GM18867 (cell line): ENCODE data around the gene SPTAN1.

Source experiments
- ATAC-seq: cut with Tn5 transposase; IDR thresholded peaks from one replicate; pipeline ENCODE4 v1.9.1; 2021; ENCODE audit warnings: mild to moderate bottlenecking, moderate library complexity; ENCODE audit not compliant: unreplicated experiment

SPTAN1 gene

DNA sequence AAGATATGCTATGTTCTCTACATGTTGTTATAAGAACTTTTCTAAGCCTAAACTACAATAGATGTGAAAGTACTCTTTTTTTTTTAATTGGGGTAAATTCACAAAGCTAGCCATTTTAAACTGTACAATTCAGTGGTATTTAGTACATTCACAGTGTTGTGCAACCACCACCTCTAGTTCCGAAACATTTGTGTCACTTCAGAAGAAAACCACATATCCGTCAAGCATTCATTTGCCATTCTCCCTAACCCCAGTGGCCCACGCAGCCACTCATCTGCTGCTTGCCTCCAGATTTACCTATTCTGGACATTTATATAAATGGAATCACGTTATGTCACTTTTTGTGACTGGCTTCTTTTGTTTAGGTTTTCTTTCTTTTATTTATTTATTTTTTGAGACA, 43.1 kb downstream of the SPTAN1 start:
- no peak for ATAC-seq

DNA sequence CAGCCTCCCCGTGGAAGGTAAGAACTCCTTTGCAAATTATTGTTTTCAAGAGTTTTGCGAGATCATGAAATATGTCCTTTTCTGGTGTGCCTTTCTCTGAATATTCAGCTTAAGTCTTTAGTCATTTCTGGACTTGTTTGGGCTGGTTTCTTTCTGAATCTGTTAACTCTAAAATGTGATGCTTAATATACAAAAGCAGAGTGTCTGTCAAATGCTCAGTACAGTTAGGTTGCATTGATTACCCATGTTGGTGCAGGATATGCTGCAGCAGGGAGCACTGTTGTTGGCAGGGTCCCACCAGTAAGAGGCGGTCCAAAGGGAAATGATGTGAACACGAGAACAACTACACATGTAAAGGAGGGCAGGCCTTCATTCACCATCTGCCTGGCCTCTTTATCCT, 47.7 kb downstream of the SPTAN1 start:
- no peak for ATAC-seq

DNA sequence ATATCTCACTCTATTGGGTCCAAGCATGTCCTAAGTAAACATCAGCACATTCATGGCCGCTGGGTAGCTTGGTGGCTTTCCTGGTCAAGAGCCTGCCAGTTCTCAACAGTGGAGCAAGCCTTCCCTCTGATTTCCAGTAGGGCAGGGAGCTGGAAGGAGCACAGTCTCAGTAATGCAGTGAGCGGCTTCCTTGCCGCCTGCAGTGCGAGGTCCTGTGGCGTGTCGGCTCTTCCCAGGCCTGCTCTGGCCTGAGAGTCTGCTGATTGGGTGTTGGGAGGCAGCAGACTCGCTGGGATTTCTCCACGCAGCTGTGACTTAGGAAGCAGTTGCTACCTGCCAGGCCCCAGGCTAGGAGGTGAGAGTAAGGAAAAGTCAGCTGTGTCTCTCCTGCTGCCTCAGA, 51.3 kb downstream of the SPTAN1 start:
- ATAC-seq = no peak

DNA sequence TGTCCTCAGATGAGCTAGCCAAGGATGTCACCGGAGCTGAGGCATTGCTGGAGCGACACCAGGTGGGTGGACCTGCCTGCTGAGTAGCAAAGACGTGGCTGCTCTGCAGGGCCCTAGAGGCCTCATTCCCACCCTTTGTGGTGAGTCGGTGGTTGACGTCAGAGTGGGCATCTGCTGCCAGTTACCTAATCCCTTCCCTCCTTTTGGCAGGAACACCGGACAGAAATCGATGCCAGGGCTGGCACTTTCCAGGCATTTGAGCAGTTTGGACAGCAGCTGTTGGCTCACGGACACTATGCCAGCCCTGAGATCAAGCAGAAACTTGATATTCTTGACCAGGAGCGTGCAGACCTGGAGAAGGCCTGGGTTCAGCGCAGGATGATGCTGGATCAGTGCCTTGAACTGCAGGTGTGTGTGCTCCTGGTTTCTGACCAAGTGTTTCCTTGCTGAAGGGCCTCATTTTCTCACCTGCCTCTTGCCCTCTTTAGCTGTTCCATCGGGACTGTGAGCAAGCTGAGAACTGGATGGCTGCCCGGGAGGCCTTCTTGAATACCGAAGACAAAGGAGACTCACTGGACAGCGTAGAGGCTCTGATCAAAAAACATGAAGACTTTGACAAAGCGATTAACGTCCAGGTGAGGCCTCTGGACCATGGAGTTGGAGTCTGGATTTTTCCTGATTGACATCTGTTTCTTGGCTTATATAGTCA, 55.4 kb downstream of the SPTAN1 start:
- ATAC-seq = no peak

DNA sequence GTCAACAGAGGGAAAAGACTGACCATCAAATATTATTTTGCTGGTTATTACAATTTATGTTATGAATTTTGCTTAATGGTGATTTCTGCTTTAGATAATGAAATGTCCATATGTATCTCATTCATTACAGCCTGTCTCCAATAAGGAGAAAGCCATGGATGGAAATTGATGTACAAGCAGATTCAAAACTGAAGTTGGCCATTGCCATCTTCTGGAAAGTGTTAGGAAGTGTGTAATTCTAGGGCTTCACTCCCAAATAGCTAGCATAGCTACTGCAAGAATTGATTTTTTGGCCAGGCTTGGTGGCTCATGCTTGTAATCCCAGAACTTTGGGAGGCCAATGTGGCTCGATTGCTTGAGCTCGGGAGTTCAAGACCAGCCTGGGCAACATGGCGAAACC, 58.5 kb downstream of the SPTAN1 start:
- no peak for ATAC-seq

DNA sequence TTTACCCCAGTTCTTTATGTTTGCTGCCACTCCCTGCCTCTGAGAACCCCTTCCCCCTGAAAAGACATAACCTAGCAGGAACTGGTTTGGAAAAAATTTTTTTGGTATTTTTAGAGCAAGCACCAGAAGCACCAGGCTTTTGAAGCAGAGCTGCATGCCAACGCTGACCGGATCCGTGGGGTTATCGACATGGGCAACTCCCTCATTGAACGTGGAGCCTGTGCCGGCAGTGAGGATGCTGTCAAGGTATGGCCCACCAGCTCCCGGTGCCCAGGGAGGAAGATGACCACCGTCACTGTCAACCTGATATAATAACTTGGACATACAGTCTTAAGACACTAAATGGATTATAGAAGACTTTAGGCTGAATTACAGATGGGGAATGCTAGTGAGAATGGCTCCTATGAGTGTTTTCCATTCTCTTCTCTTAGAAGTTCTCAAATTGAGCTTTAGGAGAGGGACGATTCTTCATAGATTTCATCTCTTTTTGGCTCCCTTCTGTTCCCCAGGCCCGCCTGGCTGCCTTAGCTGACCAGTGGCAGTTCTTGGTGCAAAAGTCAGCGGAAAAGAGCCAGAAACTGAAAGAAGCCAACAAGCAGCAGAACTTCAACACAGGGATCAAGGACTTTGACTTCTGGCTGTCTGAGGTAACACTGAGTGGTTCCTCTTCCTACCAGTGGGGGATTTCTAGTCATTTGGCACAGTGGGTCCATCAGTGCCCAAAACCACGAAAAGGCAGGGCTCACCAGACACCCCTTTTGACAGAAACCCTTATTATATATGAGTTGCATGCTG, 59.4 kb downstream of the SPTAN1 start:
- no peak for ATAC-seq

DNA sequence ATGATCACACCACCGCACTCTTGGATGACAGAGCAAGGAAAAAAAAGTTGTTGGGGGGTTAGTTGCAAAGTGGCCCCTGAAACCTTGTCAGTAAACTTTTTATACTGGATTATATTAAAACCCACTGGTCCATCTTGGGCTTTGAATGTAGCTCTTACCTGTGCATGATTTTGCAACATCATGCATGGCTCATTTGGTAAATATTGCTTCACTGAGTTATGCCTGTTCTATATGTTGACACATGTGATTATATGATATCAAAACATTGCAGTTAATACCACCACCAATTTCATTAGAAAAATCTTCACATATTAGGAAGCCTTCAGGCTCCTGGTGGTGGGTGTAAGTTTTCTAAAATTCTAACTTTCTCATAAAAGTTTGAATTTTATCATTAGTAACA, 62.3 kb downstream of the SPTAN1 start:
- ATAC-seq = no peak

DNA sequence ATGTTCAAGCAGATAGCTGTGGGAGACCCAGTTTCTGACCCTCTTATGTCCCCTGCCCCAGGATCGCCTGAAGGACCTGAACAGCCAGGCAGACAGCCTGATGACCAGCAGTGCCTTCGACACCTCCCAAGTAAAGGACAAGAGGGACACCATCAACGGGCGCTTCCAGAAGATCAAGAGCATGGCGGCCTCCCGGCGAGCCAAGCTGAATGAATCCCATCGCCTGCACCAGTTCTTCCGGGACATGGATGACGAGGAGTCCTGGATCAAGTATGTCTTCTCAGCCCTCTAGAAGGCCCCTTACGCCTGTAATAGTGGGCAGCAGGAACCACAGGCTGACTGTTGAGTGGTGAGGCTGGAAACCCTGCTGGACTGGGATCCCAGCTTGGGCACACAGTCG, 63.2 kb downstream of the SPTAN1 start:
- ATAC-seq = no peak

DNA sequence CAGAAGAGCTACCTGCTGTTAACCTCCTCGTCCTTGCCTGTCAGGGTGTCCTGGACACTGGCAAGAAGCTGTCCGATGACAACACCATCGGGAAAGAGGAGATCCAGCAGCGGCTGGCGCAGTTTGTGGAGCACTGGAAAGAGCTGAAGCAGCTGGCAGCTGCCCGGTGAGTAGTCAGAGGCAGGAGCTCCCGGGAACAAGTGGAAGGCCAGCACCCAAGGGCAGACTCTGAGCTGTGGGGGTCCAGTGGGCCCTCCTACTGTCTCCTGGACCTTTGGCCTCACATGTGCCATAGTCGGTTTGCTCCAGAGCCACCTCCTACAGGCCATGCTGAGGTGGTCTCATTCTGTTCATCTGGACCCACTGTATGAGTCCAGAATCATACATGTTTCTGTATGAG, 65.6 kb downstream of the SPTAN1 start:
- ATAC-seq = no peak

DNA sequence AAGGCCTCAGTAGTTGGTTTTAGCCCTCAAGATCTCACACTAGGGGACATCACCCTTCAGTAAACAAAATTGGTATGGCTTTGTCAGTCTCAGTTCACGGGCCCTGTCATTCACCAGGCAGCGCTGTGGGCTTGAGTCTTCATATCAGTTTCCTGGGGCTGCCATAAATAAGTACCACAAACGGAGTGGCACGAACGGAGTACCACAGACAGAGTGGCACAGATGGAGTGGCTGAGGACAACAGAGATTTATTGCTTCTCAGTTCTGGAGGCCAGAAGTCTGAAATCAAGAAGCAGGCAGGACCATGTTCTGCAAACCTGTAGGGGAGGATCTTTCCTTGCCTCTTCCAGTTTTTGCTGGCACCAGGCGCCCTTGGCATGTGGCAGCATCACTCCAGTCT, 66.7 kb downstream of the SPTAN1 start:
- ATAC-seq = no peak

DNA sequence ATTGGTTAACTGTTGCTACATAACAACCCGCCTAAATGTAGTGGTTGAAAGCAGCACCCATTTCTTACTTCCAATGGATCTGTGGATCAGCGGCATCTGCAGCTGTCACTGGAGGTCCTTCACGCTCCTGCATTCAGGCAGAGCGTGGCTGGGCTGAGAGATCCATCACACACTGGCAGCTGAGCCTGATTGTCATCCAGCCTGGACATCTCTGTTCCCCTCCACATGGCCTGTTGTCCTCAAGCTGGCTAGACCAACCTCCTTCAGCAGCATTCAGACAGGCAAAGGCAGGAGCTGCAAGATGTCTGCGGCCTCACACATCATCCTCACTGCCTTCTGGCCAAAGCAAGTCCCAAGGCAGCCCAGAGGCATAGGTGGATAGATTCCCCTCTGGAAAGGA, 67.4 kb downstream of the SPTAN1 start:
- no peak for ATAC-seq

DNA sequence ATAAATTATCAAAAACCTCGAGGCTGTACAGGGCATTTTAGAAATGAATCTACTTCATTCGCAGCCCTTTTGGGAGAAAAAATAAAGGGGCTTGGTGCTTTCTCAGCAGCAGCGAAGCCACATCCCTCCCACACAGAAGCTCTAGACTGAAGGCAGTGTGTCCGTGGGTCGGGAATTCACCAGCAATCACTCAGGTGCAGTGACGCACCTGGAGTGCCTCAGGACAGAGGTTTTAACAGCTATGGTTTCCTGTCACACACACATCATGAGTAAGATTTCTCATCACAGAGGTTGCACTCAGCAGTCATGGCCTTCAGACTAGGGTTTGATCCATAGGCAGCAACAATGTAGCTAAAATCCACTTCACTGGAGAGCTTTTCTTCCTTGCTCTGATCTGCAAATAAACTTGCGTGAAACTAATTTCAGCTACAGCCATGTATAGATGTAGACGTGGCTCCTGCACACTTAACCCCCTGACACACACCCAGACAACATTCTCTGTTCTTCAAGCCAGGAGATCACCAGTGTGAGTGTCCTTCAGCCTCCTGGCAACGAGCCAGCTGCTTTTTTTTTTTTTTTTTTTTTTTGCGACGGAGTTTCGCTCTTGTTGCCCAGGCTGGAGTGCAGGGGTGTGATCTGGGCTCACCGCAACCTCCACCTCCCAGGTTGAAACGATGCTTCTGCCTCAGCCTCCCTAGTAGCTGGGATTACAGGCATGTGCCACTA, 69.5 kb downstream of the SPTAN1 start:
- no peak for ATAC-seq

DNA sequence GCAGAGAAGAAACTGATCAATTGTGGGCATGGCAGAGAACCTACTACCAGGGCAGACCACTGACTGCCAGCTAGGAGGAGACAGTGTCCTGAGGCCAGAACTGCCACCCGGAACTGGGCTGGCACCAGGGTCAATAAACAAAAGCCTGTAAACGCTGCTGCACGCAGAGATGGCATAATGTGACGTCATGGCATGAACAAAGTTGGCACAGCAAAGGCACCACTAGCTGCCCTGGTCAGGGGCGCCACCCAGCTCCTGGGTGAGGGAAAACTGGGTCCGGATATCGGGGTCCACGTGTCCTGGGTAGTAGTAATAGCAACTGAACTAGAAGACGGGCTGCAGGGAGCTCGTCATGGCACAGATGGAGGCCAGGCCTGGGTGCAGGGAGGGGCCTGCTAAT, 72.2 kb downstream of the SPTAN1 start:
- ATAC-seq = no peak

DNA sequence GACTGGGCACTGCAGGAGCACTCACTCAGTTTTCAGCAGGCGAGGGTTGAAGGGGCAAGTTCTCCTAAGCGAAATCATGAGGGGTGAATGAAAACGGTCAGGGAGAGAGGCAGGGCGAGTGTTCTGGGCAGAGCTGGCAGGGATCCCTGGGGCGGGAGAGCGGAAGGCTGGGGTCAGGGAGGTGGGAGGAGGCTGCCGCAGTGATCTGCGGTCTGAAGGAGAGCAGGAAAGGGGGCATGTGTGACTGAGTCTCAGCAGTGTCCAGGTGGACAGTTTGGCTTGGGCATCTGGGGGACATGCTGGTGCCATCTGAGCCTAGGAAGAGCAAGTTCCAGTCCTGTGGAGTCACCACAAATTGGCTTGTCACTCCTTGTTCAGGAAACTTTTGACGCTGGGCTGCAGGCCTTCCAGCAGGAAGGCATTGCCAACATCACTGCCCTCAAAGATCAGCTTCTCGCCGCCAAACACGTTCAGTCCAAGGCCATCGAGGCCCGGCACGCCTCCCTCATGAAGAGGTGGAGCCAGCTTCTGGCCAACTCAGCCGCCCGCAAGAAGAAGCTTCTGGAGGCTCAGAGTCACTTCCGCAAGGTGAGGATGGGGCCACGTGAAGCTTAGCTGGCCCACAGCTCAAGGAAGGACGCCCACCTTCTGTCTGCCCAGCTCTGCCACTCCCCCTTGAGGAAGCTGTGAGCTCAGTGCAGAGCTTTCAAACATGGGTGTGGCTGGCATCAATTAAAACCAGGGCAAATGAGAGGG, 73.2 kb downstream of the SPTAN1 start:
- ATAC-seq = no peak

DNA sequence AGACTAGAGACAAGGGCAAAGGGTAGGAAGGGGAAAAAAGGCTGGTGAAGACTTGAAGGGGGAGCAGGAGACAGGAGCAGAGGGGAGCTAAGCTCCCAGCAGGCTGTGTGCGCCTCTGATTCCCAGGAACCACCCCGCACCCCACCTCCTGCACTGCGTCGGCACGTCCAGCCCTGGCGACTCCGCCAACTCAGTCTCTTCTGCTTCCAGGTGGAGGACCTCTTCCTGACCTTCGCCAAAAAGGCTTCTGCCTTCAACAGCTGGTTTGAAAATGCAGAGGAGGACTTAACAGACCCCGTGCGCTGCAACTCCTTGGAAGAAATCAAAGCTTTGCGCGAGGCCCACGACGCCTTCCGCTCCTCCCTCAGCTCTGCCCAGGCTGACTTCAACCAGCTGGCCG, 73.8 kb downstream of the SPTAN1 start:
- ATAC-seq = no peak

DNA sequence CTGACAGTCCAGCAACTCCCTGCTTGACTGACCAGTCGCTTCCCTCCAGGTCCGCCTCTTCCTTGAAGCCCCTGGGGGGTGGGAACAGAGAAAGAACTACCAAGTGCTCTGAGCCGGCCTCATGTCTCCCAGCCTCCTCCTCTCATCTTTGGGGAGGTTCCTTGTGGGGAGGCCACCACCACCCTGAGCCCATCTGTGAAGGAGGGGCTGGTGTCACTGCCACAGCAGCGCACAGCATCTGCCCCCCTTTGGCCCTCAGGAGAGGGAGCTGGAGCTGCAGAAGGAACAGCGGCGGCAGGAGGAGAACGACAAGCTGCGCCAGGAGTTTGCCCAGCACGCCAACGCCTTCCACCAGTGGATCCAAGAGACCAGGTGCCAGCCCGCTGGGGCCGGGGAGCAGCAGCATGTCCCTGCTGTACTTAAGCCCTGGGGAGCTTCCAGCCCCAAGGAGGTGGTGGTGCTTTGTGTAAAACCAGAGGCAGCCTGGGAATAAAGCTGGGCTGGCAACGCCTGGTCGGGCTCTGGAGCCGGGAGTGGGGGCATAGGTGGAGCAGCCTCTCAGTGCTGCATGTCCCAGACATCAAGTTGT, 74.8 kb downstream of the SPTAN1 start:
- no peak for ATAC-seq

DNA sequence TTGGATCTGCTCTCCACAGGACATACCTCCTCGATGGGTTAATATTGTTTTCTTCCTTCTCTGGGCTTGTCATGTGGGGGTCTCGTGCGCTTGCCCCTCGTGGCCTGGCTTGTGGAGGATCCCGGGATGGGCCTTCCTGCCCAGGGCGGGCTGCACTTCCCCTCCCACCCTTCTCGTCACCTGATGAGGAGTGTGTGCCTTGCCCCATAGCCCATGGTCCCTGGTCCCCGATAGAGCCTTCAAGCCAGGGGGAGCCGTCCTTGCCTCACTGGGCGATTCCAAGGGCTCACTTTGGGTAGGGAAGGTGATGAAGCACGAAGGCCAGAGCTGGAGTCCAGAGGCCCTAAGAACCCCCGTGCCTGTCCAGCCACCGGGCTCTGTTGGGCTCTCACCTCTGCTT, 75.5 kb downstream of the SPTAN1 start:
- ATAC-seq = no peak

DNA sequence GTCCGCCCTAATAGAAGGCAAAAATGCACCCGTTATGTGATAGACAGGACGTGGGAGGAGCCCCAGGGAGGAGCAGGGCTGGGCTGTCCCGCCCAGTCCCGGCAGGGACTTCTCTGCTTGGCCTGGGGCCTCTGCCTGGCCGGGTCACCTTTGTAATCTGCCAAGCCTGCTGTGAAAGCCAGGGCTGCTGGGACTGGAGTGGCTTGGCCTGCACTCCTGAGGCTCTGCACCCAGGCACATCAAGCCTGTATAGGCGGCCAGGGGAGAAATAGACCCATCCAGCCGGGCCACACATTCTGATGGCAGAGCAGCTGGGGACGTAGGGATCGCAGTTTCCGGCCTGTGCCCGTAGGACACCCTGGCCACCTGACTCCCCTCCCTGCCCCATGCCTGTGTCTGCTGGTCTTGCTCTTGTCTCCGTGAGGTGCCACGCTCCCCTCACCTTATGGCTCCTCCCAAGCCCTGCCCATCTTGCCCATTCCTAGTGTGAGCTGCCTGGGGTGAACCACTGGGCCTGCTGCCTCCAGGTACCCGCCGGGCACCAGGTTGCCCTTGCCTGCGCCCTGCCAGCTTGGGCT, 76.2 kb downstream of the SPTAN1 start:
- no peak for ATAC-seq

DNA sequence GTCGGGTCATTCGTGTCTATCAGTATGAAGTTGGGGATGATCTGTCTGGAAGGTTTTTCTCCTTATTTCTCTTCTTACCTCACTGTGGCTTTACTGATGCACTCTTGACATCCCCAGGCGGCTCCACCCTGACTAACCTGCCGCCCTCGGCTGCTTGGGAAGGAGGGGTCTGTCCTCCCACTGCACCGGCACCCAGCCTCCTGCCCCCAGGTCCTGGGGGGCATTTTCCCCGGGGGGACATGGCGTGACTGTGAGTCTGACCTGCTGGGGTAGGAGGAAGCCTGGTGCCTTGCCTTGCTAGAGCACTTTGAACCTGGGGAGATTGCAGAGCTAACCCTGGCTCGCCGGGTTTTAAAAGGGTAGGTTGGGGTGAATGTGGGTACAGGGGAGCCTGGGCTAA, 76.7 kb downstream of the SPTAN1 start:
- no peak for ATAC-seq

DNA sequence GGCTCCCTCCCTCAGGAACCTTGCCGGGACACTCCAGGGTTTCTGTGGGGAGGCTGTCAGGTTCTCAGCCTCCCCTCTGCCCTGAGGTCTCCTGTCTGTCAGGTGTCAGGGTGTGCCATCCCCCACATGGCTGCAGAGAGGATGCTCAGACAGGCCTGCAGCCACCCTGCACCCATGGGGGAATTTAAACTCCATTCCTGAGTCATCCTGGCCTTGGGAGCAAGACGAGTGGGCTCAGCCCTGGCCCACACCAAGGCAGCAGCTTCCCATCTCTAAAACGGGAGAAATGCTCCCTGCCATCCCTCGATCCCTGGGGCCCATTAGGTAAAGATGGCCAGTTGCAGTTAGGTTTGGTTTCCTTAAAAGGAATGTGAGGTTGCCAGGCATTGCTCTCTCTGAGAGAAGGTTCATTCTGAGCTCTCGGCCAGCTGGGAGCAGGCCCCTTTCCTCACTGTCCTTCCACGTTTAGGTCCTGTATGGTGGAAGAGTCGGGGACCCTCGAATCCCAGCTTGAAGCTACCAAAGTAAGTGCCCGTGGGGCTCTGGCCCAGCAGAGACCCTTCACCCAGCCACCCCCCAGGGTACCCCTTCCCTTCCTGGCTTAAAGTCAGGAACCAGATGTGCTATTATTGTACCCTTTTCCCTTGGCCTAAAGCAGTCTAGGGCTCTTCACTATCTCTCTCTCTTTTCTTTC, 77.6 kb downstream of the SPTAN1 start:
- no peak for ATAC-seq
